ENCODE measurements around the gene MVP.
"Not testable (repeated sequence)": the region's sequence is repeated elsewhere in the genome, so short reads cannot be mapped to it uniquely, and the experiment has no call there.

The MVP gene

DNA sequence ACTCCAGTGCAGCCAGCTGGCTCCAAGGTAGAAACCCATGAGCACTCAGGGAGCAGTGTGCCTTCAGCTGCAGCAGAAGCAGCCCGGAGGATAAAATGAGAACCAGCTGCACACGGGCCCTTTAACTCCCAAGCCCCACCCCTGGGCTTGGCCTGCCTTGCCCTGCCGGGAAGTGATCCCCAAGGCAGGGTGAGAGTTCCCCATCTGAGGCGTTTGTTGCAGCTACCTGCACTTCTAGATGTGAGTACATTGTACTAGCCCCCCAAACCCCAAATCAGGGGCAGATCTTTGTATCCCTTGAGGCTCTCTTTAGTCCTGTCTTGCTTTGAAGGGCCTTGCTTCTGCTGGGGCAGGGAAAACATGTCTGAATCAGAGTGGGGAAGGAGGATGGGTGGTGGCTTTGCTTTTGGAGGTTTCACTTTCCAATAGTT, at the start of gene MVP:
Gene MVP (plus strand): TSS at position 192 of the 431 bp plus-strand sequence. CDS start 10,088 bp downstream, outside the sequence.
- DNase-seq: peak; percentile 51
- in situ Hi-C loops (cut with MboI; ENCODE audit: low pct_unique_long_range_greater_than_20kb, low sequenced_read_pairs): no loop called here

DNA sequence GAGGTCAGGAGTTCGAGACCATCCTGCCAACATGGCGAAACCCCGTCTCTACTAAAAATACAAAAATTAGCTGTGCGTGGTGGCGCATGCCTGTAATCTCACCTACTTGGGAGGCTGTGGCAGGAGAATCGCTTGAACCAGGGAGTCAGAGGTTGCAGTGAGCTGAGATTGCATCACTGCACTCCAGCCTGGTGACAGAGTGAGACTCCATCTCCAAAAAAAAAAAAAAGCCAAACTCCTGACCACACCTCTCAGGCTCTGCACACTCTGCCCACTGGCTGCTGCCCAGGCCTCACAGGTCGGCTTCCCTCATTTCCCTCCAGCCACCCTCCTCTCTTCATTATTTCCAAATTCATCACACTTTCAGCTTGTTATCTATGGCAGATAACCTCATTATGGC, 47.9 kb upstream of the MVP start:
- DNase-seq; in situ Hi-C loops (cut with MboI; ENCODE audit: low pct_unique_long_range_greater_than_20kb, low sequenced_read_pairs): not testable (repeated sequence)

DNA sequence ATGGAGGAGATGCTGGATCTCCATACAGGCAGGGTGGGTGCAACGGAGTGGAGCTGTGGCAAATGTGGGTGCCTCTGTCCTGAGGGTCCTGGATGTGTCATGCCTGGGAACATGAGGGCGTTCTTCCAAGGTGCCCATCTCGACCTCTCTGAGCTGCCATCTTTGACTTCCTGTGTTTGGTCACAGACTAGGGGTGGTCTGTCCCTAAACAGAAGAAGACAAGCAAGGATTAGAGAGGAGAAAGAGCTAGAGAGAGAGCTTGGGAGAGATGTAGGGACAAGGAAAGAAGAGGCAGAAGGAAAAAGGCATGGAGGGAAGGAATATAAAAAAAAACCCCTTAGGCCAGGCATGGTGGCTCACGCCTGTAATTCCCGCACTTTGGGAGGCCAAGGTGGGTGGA, 45.5 kb upstream of the MVP start:
- DNase-seq: no peak
- in situ Hi-C loops (cut with MboI; ENCODE audit: low pct_unique_long_range_greater_than_20kb, low sequenced_read_pairs): no loop called here

DNA sequence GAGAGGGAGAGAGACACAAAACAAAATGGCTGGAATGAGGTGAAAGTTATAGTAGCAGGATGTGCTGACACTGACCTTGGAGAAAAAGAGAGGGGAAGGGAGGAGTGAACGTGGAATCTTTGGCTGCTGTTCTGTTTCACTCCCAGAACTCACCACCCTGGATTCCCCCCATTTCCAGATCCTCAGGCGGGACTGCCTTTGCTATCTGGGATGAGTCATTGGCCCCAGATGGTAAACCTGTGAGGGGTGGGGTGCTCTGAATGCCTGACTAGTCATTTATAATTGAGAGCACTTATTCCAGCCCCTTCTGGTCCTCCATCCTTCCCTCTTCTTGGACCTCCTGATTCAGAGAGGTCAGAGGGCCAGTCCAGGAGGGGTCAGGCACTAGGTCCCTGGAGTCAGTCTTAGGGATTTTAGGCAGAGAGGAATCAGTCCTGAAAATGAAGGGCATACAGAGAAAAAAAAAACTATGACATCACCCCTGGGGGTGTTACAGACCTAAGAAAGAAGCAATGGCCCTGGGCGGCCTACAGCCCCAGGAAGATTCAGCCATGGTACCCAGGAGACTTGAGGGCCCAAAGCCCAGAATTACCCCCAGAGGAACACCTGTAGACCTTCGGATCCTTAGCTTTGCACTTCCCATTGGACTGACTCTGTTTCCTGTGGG, 44.4 kb upstream of the MVP start:
- in situ Hi-C loops (cut with MboI; ENCODE audit: low pct_unique_long_range_greater_than_20kb, low sequenced_read_pairs): no loop called here
- DNase-seq: no peak

DNA sequence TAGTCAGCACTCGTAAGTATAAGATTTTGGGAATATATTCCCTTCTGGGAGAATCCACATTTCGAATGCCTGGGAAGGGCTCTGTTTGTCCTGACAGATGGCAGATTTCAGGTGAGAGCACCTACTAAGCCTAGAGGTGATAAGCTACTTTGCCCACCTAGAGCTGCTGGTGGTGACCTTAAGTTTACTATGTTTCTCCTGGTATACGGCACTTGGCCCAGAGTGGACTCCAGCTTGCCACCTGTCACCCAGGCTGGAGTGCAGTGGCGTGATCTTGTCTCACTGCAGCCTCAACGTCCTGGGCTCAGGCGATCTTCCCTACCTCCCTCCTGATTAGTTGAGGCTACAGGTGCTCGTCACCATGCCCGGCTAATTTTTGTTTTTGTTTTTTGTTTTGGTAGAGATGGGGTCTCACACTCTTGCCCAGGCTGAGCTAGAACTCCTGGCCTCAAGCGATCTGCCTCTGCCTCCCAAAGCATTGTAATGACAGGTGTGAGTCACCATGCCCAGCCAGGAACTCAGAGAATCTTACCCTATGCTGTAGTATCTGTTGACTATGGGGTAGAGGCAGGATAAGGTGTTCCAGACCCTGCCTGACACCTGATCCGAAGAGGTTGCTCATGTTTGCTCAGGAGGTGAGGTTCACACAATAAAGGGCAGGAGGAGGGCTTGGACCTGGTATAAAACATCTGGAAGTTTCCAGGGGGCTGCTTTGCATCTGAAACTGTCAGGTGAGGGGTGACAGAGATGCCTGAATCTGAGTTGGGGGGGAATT, 42.5 kb upstream of the MVP start, which contains the start of gene ZG16:
Gene ZG16 (plus strand): TSS at position 681 of the 775 bp plus-strand sequence. CDS start 1,011 bp downstream, outside the sequence.
- in situ Hi-C loops (cut with MboI; ENCODE audit: low pct_unique_long_range_greater_than_20kb, low sequenced_read_pairs): no loop called here
- DNase-seq: no peak

DNA sequence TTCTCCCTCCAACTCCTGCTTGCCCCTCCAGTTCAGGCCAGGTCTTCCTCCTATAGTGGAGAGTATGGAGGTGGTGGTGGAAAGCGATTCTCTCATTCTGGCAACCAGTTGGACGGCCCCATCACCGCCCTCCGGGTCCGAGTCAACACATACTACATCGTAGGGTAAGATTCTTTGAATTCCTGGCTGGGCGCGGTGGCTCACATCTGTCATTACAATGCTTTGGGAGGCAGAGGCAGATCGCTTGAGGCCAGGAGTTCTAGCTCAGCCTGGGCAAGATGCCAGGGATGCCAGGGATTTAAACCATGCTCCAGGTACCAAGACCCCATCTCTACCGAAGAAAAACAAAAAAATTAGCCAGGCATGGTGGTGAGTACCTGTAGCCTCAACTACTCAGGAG, 40.8 kb upstream of the MVP start:
- in situ Hi-C loops (cut with MboI; ENCODE audit: low pct_unique_long_range_greater_than_20kb, low sequenced_read_pairs): no loop called here
- DNase-seq: no peak

DNA sequence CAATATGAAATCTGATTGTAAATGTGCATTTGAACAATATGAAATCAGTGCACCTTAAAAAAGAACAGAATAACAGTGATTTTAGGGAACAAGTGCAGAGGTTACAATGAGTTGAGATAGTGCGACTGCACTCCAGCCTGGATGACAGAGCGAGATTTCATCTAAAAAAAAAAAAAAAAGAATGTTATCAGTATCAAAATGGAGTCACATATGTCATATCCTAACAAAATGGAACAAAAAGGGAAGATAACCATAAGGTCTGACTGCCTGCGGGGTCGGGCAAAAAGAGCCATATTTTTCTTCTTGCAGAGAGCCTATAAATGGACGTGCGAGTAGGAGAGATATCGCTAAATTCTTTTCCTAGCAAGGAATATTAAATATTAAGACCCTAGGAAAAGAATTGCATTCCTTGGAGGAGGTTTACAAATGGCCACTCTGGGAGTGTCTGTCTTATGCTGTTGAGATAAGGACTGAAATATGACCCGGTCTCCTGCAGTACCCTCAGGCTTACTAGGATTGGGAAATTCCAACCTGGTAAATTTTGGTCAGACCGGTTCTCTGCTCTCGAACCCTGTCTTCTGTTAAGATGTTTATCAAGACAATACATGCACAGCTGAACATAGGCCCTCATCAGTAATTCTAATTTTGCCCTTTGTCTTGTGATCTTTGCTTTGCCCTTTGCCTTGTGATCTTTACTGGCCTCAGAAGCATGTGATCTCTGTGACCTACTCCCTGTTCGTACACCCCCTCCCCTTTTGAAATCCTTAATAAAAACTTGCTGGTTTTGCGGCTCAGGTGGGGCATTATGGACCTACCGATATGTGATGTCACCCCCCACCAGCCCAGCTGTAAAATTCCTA, 36.9 kb upstream of the MVP start:
- DNase-seq; in situ Hi-C loops (cut with MboI; ENCODE audit: low pct_unique_long_range_greater_than_20kb, low sequenced_read_pairs): not testable (repeated sequence)

DNA sequence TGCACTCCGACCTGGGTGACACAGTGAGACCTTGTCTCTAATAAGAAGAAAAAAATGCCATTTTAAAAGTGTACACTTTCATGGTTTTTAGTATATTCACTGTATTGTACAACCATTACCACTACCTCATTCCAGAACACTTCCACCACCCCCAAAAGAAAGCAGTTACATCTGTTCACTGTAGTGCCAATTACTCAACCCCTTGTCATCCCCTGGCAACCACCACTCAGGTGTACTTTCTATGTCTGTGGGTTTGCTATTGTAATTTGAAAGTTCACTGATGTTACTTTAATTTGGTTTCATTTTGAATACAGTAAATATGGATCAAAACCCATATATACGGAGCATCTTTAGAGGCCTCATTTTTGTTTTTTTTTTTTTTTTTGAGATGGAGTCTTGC, 36.1 kb upstream of the MVP start:
- in situ Hi-C loops (cut with MboI; ENCODE audit: low pct_unique_long_range_greater_than_20kb, low sequenced_read_pairs): no loop called here
- DNase-seq: no peak

DNA sequence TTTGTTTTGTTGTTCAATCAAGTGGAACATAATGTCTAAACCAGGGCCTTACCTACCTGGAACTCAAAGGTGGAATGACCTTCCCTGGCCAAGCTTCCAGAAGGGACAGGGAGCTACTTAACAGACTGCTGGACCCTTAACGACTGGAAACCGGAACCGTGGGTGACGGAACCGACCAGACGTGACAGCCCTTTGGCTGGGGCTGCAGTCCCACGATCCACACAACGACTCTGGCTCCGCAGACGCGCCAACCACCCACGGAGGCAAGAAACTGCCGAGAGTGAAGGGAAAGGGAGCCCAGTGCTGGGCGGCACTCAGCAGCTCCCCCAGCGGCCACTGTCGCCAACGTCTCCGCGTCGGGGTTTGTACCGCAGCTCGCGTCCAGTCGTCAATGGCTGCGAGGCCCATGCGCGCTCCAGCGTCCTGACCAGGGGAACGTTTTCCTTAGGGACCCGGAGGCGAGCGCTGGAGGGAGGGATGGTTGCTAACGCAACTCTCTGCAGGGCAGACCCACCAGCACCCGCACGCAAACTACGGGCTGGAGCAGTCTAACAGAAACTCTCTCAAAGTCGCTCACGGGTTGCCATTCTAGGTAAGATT, 35.3 kb upstream of the MVP start:
- no peak for DNase-seq
- in situ Hi-C loops (cut with MboI; ENCODE audit: low pct_unique_long_range_greater_than_20kb, low sequenced_read_pairs): no loop called here

DNA sequence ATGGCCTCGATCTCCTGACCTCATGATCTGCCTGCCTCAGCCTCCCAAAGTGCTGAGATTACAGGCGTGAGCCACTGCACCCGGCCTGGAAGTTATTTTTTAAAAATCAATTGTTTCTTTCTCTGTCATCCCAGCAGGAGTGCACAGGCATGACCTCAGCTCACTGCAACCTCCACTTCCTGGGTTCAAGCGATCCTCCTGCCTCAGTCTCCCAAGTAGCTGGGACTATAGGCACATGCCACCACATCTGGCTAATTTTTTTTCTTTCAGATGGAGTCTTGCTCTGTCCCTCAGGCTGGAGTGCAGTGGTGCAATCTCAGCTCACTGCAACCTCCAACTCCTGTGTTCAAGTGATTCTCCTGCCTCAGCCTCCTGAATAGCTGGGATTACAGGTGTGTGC, 33.1 kb upstream of the MVP start:
- in situ Hi-C loops (cut with MboI; ENCODE audit: low pct_unique_long_range_greater_than_20kb, low sequenced_read_pairs); DNase-seq: not testable (repeated sequence)

DNA sequence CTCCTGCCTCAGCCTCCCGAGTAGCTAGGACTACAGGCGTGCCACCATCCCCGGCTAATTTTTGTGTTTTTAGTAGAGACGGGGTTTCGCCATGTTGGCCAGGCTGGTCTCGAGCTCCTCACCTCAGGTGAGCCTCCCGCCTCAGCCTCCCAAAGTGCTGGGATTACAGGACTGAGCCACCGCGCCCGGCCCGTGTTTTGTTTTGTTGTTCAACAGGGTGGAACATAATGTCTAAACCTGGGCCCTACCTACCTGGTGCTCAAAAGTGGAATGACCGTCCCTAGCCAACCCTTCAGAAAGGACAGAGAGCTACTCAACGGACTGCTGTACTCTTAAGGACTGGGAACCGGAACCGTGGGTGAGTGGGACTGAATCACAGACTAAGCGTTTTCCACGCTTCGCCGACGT, 30.5 kb upstream of the MVP start:
- no peak for DNase-seq
- in situ Hi-C loops (cut with MboI; ENCODE audit: low pct_unique_long_range_greater_than_20kb, low sequenced_read_pairs): no loop called here

DNA sequence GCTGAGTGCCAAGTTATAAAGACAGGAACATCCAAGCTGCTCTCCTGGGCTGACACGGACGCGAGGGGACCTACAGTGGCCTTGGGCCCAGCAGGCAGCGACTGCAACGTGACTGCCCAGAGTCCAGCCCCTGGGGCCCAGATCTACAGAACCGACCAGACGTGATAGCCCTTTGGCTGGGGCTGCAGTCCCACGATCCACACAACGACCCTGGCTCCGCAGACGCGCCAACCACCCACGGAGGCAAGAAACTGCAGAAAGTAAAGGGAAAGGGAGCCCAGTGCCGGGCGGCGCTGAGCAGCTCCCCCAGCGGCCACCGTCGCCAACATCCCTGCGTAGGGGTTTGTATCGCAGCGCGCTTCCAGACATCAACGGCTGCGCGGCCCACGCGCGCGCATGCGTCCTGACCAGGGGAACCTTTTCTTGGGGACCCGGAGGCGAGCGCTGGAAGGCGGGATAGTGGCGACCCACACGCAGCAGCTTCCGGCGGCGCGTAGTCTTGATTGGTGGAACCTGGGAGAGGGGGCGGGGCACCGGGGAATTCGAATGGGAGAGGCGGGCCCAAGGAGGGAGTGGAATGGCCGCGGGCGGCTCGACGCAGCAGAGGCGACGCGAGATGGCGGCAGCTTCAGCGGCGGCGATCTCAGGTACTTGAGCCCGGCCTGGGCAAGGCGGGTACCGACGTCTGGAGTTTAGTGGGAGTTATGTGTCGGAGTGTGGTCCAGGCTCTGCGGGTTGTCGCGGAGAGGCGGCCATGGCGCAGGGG, 29.9 kb upstream of the MVP start, which contains the start of gene KIF22:
Gene KIF22 (plus strand): TSS at position 569 of the 766 bp plus-strand sequence. CDS start 9 bp downstream, at position 578.
- in situ Hi-C loops (cut with MboI; ENCODE audit: low pct_unique_long_range_greater_than_20kb, low sequenced_read_pairs): no loop called here

DNA sequence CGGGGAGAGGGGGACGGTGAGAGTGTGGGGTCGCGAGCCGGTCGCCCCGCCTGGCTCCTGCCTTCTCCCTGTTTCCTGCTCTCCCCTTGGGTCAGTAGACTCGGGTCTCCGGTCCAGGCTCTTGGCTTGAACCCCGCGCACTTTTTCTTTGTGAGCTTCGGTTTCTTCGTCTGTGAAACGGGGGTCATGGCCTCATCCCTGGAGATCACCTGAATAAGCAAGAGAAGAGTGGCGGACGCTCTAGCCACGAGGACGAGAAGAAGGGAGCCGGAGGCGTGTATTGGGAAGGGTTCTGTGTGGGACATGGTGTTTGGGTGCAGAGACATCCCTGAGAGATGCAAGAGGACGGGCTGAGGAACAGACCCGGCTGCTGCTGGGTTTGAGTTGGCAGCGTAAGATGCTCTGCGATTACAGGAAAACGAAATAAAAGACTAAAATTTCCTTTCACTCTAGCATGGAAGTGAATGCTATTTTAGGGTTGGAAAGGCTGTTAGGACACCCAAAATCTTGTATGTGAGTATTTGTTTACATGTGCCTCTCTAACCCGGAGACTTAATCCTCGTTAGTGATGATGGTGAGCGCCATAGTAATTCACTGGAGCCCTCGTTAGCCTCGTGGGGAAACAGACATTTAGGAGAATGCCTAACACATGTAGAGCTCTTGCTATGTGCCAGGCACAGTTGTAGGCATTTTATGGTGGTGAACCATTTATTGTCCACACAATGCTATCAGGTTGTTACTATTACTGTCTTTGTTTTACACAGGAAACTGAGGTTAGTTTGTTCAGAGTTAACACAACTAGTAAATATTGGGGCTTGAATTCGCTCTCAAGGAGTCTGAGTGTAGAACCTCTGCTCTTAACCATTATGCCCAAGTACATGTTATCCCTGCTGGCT, 29.1 kb upstream of the MVP start:
- peak; percentile 33 for DNase-seq
- in situ Hi-C loops (cut with MboI; ENCODE audit: low pct_unique_long_range_greater_than_20kb, low sequenced_read_pairs): no loop called here

More for the DNA sequence above, 29.9 kb upstream of the MVP start, which contains the start of gene KIF22:
- peak; percentile 99 for DNase-seq

DNA sequence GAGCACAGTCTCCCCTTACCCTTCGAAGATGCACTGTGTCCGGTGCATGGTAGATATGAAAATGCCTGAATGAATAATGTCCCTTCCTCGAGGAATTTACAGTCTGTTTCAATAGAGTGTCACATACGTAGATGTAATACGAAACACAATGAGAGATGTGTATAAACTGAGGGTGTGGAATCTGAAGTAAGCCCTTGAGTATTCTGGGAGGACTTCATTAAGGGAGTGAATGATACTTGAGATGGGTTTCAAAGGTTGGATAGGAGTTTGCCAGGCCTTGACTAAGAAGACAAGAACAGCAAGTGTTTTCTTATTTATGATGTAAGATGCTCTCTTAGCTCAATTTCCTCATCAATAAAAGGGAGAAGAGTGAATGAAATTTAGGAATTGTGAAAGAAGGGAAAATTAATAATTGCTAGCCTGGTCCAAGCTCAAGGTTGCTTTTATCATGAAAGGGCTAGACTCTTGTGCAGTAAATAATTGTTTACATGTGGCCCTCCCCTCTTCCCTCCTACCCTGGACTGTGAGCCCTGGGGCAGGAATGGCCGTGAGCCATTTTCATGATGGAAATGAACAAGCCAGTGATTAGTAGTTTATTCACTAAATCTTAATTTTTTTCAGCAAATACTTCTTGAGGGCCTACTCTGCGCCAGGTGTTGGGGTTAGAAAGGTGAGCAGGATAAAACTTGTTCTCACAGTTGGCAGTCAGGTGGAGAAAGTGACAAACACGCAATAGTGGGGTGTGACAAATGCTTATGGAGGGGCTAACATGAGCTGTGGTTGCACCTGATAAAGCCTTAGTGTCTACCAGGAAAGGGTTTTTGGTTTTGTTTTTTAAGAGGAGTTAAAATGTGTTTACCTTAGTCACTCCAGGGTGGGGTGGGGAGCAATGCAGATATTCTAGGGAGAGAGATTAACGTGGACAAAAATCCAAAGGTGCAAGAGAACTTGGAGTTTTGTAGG, 28.1 kb upstream of the MVP start:
- no peak for DNase-seq
- in situ Hi-C loops (cut with MboI; ENCODE audit: low pct_unique_long_range_greater_than_20kb, low sequenced_read_pairs): no loop called here

DNA sequence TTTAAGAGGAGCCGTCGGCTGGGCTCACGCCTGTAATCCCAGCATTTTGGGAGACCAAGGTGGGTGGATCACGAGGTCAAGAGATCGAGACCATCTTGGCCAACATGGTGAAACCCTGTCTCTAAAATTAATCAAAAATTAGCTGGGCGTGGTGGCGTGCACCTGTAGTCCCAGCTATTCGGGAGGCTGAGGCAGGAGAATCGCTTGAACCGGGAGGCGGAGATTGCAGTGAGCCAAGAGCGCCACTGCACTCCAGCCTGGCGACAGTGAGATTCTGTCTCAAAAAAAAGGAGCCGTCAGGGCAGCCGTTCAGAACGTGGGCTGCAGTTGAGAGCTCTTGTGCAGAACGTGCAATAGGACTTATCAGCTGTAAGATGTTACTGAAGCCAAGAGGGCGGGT, 27.1 kb upstream of the MVP start:
- DNase-seq; in situ Hi-C loops (cut with MboI; ENCODE audit: low pct_unique_long_range_greater_than_20kb, low sequenced_read_pairs): not testable (repeated sequence)

DNA sequence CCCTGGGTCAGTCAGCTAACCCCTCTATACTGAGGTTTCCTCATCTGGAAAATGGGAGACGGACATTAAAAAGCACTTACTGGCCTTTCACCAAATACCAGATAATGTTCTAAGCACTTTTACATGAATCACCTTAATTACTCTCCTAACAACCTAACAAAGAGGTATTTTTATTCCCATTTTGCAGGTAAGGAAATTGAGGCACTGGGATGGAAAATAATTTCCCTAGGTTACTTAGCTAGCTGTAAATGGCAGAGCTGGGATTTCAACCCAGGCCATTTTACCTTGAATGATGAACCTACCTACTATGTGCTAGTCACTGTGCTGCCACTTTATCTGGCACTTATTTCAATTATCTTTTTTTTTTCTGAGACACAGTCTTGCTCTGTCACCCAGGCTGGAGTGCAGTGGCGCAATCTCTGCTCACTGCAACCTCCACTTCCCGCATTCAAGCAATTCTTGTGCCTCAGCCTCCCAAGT, 26.0 kb upstream of the MVP start:
- DNase-seq: no peak
- in situ Hi-C loops (cut with MboI; ENCODE audit: low pct_unique_long_range_greater_than_20kb, low sequenced_read_pairs): no loop called here

All from KBM-7 (cell line).